GM23338 (cell line): ENCODE measurements around the gene PIK3R3. TPM values are rescaled to one million over a fixed set of nuclear protein-coding genes. Genes with fewer than 3 reads are reported as not detected.

Source experiments
- ATAC-seq: fragments of 200-7000 bp; cut with Tn5 transposase; 3 replicates; pipeline ENCODE4 v1.9.1; 2020
- DNase-seq: peaks from one replicate; pipeline ENCODE4 v3.0.0-alpha.2; 2015; ENCODE audit warnings: low spot score
- H2AFZ ChIP-seq: fragments of 200-600 bp; sonication (generic); 2 replicates; pipeline ENCODE4 v1.8.0; 2016; ENCODE audit warnings: antibody characterized with exemption, mild to moderate bottlenecking, moderate library complexity
- H3F3A ChIP-seq: fragments of 200-600 bp; sonication (generic); replicated peaks from 2 replicates; pipeline ENCODE4 v1.8.0; 2017; ENCODE audit warnings: antibody characterized with exemption, mixed run types, low read depth
- H3K27ac ChIP-seq: fragments of 200-600 bp; sonication (generic); 2 replicates; pipeline ENCODE4 v1.6.1; 2016; ENCODE audit warnings: low read depth
- H3K27me3 ChIP-seq: fragments of 200-600 bp; sonication (generic); 2 replicates; pipeline ENCODE4 v1.8.0; 2016; ENCODE audit warnings: mild to moderate bottlenecking, mixed run types, moderate library complexity; ENCODE audit not compliant: insufficient read depth
- H3K36me3 ChIP-seq: fragments of 200-600 bp; sonication (generic); 2 replicates; pipeline ENCODE4 v1.8.0; 2016; ENCODE audit warnings: mild to moderate bottlenecking; ENCODE audit not compliant: insufficient read depth
- H3K4me1 ChIP-seq: fragments of 200-600 bp; sonication (generic); 2 replicates; pipeline ENCODE4 v1.8.0; 2016; ENCODE audit warnings: mild to moderate bottlenecking, moderate library complexity; ENCODE audit not compliant: insufficient read depth
- H3K4me2 ChIP-seq: fragments of 200-600 bp; sonication (generic); 2 replicates; pipeline ENCODE4 v1.7.1; 2017; ENCODE audit warnings: mixed run types
- H3K4me3 ChIP-seq: fragments of 200-600 bp; sonication (generic); 2 replicates; pipeline ENCODE4 v1.6.1; 2016; ENCODE audit warnings: mixed run types
- H3K79me2 ChIP-seq: fragments of 200-600 bp; sonication (generic); replicated peaks from 2 replicates; pipeline ENCODE4 v1.8.0; 2017; ENCODE audit warnings: mild to moderate bottlenecking; ENCODE audit not compliant: insufficient read depth
- H3K9me2 ChIP-seq: fragments of 200-600 bp; sonication (generic); 2 replicates; pipeline ENCODE4 v1.8.0; 2017; ENCODE audit not compliant: insufficient read depth
- H4K20me1 ChIP-seq: fragments of 200-600 bp; sonication (generic); replicated peaks from 2 replicates; pipeline ENCODE4 v1.8.0; 2017; ENCODE audit warnings: mild to moderate bottlenecking; ENCODE audit not compliant: insufficient read depth
- H3K27ac Mint-ChIP-seq: 2 replicates; pipeline ENCODE4 v1.8.0; 2020; ENCODE audit warnings: inconsistent platforms, mild to moderate bottlenecking, moderate library complexity, mixed read lengths
- H3K27me3 Mint-ChIP-seq: 3 replicates; pipeline ENCODE4 v1.8.0; 2022; ENCODE audit warnings: low read depth, mild to moderate bottlenecking, moderate library complexity, mixed read lengths, inconsistent platforms; ENCODE audit not compliant: insufficient read depth, poor library complexity
- H3K36me3 Mint-ChIP-seq: 3 replicates; pipeline ENCODE4 v1.8.0; 2021; ENCODE audit warnings: low read depth, mild to moderate bottlenecking, inconsistent platforms, moderate library complexity, mixed read lengths
- H3K4me1 Mint-ChIP-seq: 3 replicates; pipeline ENCODE4 v1.8.0; 2020; ENCODE audit warnings: mild to moderate bottlenecking, inconsistent platforms, mixed read lengths
- H3K4me3 Mint-ChIP-seq: 3 replicates; pipeline ENCODE4 v1.8.0; 2021; ENCODE audit warnings: moderate library complexity, mild to moderate bottlenecking, inconsistent platforms, mixed read lengths
- H3K9me3 Mint-ChIP-seq: 3 replicates; pipeline ENCODE4 v1.8.0; 2020; ENCODE audit warnings: moderate library complexity, mild to moderate bottlenecking, inconsistent platforms, mixed read lengths
- CREB1 ChIP-seq: fragments of 250-450 bp; sonication (Bioruptor Pico); IDR thresholded peaks from 2 replicates; pipeline ENCODE4 v1.5.0; 2020; ENCODE audit warnings: low read depth, mild to moderate bottlenecking, moderate library complexity
- ETS1 ChIP-seq: IDR thresholded peaks from 2 replicates; pipeline ENCODE4 v1.6.1; 2016; ENCODE audit warnings: antibody characterized with exemption
- EZH2 ChIP-seq: fragments of 200-600 bp; sonication (generic); IDR thresholded peaks from one replicate; pipeline ENCODE4 v1.8.0; 2017; ENCODE audit warnings: antibody characterized with exemption, mild to moderate bottlenecking, low read depth; ENCODE audit not compliant: unreplicated experiment
- EZH2phosphoT487 ChIP-seq: fragments of 200-600 bp; sonication (generic); IDR thresholded peaks from one replicate; pipeline ENCODE4 v1.8.1; 2018; ENCODE audit warnings: antibody characterized with exemption; ENCODE audit not compliant: unreplicated experiment
- JUNB ChIP-seq: IDR thresholded peaks from one replicate; pipeline ENCODE4 v1.6.1; 2016; ENCODE audit warnings: antibody characterized with exemption; ENCODE audit not compliant: unreplicated experiment
- NANOG ChIP-seq: IDR thresholded peaks from 2 replicates; pipeline ENCODE4 v1.6.1; 2016; ENCODE audit warnings: antibody characterized with exemption, borderline replicate concordance
- POLR2AphosphoS5 ChIP-seq: IDR thresholded peaks from 2 replicates; pipeline ENCODE4 v1.6.1; 2016; ENCODE audit warnings: antibody characterized with exemption, low read depth
- STAT1 ChIP-seq: IDR thresholded peaks from one replicate; pipeline ENCODE4 v1.6.1; 2016; ENCODE audit warnings: antibody characterized with exemption; ENCODE audit not compliant: unreplicated experiment
- ZNF114 ChIP-seq: fragments of 250-450 bp; sonication (Bioruptor Pico); IDR thresholded peaks from 2 replicates; pipeline ENCODE4 v1.5.0; 2020; ENCODE audit warnings: mild to moderate bottlenecking, moderate library complexity
- ZNF331 ChIP-seq: fragments of 250-450 bp; sonication (Bioruptor Pico); IDR thresholded peaks from 2 replicates; pipeline ENCODE4 v1.5.0; 2020; ENCODE audit warnings: low read depth, mild to moderate bottlenecking, moderate library complexity
- ZNF462 ChIP-seq: fragments of 250-450 bp; sonication (Bioruptor Pico); IDR thresholded peaks from 2 replicates; pipeline ENCODE4 v1.5.0; 2020; ENCODE audit warnings: mild to moderate bottlenecking, moderate library complexity
- polyA plus RNA-seq: library from polyadenylated mRNA; unstranded; fragments of >200 nt; fragmentation: Nextera tagmentation; extraction: Ambion mirVana; gene quantifications from 2 replicates; pipeline ENCODE4 v1.2.1, GENCODE V29; 2016
- total RNA-seq: library from RNA; depleted of rRNA; stranded (reverse); fragments of >200 nt; shearing (Covaris generic); gene quantifications from 2 replicates; pipeline ENCODE4 v1.2.3, GENCODE V29; 2014
- TF ChIP-seq, protein P1 (sequence below): IDR thresholded peaks from one replicate; pipeline ENCODE4 v1.6.1; 2018; ENCODE audit warnings: antibody characterized with exemption; ENCODE audit not compliant: unreplicated experiment
- TF ChIP-seq, protein P2 (sequence below), 2 experiments: fragments of 200-600 bp in 1 of 2; sonication (generic) in 1 of 2; conservative IDR thresholded peaks; 2 replicates each; pipeline versions ENCODE4 v1.5.1 to v1.6.1; 2016 to 2017; ENCODE audit warnings: antibody characterized with exemption in 2 of 2, low read depth in 2 of 2, mild to moderate bottlenecking in 2 of 2, moderate library complexity in 1 of 2

The PIK3R3 gene
- total and polyA plus RNA-seq, 2 experiments from 2014 or later = 7.5 to 8.6 TPM

DNA sequence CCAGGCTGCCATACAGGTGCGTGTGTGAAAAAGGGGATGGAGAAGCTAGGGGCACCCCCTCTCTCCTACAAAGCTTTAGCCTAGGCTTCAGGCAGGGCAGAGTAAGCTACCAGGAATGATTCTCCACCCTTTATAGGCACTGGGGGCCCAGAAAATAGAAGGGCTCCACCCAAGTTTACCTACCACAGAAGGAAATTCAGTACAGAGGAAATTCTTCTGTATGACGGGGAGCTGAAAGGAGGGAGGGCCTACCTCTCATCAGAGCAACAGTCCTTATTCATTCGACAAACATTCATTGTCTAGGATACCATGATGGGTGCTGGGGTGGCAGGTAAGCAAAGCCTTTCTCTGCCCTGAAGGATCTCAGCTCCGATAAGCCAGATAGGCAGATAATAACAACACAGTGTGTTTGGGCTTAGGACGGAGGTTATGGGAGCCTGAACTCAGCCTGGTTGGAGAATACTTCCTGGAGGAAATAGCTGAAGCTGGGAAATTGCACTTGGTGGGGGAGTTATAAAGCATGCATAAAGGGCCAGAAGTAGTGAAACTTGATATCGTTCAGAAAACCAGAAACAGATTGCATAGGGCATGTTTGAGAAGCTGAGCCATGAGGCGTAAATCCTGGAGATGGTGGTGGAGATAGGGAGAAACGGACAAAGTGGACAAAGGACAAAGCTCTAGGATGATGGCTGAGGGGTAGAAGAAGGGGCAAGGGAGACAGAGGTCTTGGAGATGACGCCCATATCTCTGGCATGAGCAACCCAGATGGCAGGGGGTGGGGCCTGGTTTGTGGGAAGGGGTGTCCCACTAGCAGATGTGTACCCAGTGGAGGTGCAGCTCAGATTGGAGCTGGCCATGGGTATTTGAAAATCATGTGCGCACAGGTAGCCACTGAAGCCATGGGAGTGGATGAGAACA is 49.2 kb upstream of the PIK3R3 start:
- no peak overlapping the region for H3K27ac Mint-ChIP-seq
- Histone ChIP-seq H3K27me3 (0 out of 2 replicates have a peak, but pooled peaks cover 6% of the 10 kb centered on the region), H3K27ac (no peak overlapping the region), H3K36me3 (no peaks in the 10 kb centered on the region), H3K79me2 (no peaks in the 10 kb centered on the region), H3K9me2 (no peaks in the 10 kb centered on the region), H3F3A (no peaks in the 10 kb centered on the region), H3K4me1 (no peaks in the 10 kb centered on the region; the same call in 1 of the 2 replicates), H4K20me1 (no peaks in the 10 kb centered on the region), H3K4me3 (no peak overlapping the region), H3K4me2 (no peak overlapping the region), H2AFZ (no peak overlapping the region)
- no peak for TF ChIP-seq ZNF462 (CRISPR knock-in tag)
- TF ChIP-seq CREB1 (CRISPR knock-in tag) = no peak
- no peak for TF ChIP-seq POLR2AphosphoS5
- TF ChIP-seq, protein P1, sequence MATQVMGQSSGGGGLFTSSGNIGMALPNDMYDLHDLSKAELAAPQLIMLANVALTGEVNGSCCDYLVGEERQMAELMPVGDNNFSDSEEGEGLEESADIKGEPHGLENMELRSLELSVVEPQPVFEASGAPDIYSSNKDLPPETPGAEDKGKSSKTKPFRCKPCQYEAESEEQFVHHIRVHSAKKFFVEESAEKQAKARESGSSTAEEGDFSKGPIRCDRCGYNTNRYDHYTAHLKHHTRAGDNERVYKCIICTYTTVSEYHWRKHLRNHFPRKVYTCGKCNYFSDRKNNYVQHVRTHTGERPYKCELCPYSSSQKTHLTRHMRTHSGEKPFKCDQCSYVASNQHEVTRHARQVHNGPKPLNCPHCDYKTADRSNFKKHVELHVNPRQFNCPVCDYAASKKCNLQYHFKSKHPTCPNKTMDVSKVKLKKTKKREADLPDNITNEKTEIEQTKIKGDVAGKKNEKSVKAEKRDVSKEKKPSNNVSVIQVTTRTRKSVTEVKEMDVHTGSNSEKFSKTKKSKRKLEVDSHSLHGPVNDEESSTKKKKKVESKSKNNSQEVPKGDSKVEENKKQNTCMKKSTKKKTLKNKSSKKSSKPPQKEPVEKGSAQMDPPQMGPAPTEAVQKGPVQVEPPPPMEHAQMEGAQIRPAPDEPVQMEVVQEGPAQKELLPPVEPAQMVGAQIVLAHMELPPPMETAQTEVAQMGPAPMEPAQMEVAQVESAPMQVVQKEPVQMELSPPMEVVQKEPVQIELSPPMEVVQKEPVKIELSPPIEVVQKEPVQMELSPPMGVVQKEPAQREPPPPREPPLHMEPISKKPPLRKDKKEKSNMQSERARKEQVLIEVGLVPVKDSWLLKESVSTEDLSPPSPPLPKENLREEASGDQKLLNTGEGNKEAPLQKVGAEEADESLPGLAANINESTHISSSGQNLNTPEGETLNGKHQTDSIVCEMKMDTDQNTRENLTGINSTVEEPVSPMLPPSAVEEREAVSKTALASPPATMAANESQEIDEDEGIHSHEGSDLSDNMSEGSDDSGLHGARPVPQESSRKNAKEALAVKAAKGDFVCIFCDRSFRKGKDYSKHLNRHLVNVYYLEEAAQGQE = no peak
- no peak for TF ChIP-seq ZNF114
- TF ChIP-seq STAT1 = no peak
- no peak for TF ChIP-seq ETS1
- TF ChIP-seq EZH2phosphoT487 = no peak
- no peak for TF ChIP-seq NANOG
- no peak for TF ChIP-seq EZH2
- TF ChIP-seq ZNF331 (CRISPR knock-in tag) = no peak
- TF ChIP-seq, protein P2, sequence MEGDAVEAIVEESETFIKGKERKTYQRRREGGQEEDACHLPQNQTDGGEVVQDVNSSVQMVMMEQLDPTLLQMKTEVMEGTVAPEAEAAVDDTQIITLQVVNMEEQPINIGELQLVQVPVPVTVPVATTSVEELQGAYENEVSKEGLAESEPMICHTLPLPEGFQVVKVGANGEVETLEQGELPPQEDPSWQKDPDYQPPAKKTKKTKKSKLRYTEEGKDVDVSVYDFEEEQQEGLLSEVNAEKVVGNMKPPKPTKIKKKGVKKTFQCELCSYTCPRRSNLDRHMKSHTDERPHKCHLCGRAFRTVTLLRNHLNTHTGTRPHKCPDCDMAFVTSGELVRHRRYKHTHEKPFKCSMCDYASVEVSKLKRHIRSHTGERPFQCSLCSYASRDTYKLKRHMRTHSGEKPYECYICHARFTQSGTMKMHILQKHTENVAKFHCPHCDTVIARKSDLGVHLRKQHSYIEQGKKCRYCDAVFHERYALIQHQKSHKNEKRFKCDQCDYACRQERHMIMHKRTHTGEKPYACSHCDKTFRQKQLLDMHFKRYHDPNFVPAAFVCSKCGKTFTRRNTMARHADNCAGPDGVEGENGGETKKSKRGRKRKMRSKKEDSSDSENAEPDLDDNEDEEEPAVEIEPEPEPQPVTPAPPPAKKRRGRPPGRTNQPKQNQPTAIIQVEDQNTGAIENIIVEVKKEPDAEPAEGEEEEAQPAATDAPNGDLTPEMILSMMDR (conservative IDR thresholded peaks at IDR 0.05; ENCODE audit: low read depth in 2 of 2) = no peak
- no peak for TF ChIP-seq JUNB
- H3K4me3 Mint-ChIP-seq = no peak overlapping the region; the same call in 2 of the 3 replicates
- H3K27me3 Mint-ChIP-seq = peaks cover 7% of the 10 kb centered on the region
- peaks cover 7% of the 10 kb centered on the region; the same call in 2 of the 3 replicates for H3K4me1 Mint-ChIP-seq
- H3K9me3 Mint-ChIP-seq = no peaks in the 10 kb centered on the region
- no peak for ATAC-seq
- no peak for DNase-seq
- no peaks in the 10 kb centered on the region for H3K36me3 Mint-ChIP-seq
